T-helper 1 cell treated with Interleukin-12 subunit alpha and Interleukin-12 subunit beta and Interleukin-4 antibody, amounts not matched to agents 30 μg/mL and 1 μg/mL, for 36 hours (primary cell): ENCODE results near the gene CRIM1.

Experiments
- H3K27ac Mint-ChIP-seq: one replicate; pipeline ENCODE4 v1.8.0; 2021; ENCODE audit warnings: mild to moderate bottlenecking, mixed read lengths
- H3K27me3 Mint-ChIP-seq: one replicate; pipeline ENCODE4 v1.8.0; 2021; ENCODE audit warnings: low read depth, mixed read lengths
- H3K36me3 Mint-ChIP-seq: one replicate; pipeline ENCODE4 v1.8.0; 2021; ENCODE audit warnings: low read depth, mixed read lengths
- H3K4me1 Mint-ChIP-seq: one replicate; pipeline ENCODE4 v1.8.0; 2021; ENCODE audit warnings: low read depth, mixed read lengths
- H3K4me3 Mint-ChIP-seq: one replicate; pipeline ENCODE4 v1.8.0; 2021; ENCODE audit warnings: mild to moderate bottlenecking, moderate library complexity, mixed read lengths
- H3K9me3 Mint-ChIP-seq: one replicate; pipeline ENCODE4 v1.8.0; 2021; ENCODE audit warnings: mixed read lengths

Gene CRIM1

DNA sequence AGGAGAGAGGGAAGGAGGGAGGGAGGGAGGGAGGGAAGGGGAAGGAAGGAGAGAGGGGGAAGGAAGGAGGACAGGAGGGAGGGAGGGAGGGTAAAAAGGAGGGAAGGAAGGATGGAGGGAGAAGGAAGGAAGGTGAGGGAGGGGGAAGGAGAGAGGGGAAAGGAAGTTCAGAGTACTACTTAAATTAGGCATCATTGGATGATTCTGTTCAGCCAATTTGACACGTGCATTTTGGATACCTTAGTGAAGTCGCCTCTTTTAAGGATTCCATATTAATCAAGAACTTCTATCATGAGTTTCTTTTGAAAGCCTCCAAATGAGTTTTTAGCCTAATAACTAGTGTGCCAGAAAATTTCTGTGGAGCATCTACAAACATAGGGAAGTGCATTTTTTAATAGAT, 179.5 kb downstream of the CRIM1 start:
- Mint-ChIP-seq H3K27ac (no peak overlapping the region), H3K4me1 (peaks cover 3% of the 10 kb centered on the region), H3K4me3 (no peak overlapping the region), H3K9me3 (no peaks in the 10 kb centered on the region), H3K27me3 (no peaks in the 10 kb centered on the region), H3K36me3 (no peaks in the 10 kb centered on the region)

DNA sequence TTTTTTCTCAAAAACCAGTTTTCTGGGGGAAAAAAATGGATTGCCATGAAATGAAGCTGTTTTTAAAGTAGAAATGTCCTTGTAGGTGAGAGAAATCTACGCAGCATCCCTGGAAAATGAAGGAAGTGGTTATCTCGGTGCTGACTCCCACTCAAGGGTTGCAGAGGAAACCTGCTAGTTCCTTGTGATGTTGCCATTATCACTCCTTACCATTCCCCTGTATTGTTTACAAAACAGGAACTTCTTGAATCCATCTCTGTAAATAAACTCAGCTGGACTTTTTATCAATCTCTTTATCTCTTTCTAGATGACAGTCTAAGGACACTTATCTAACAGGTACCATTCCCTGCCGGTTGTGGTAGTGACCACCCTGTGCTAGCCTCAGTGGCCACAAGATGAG, 181.2 kb downstream of the CRIM1 start:
- Mint-ChIP-seq H3K36me3 (no peaks in the 10 kb centered on the region), H3K9me3 (no peaks in the 10 kb centered on the region), H3K27me3 (no peaks in the 10 kb centered on the region), H3K4me1 (no peaks in the 10 kb centered on the region), H3K4me3 (no peak overlapping the region), H3K27ac (no peak overlapping the region)

DNA sequence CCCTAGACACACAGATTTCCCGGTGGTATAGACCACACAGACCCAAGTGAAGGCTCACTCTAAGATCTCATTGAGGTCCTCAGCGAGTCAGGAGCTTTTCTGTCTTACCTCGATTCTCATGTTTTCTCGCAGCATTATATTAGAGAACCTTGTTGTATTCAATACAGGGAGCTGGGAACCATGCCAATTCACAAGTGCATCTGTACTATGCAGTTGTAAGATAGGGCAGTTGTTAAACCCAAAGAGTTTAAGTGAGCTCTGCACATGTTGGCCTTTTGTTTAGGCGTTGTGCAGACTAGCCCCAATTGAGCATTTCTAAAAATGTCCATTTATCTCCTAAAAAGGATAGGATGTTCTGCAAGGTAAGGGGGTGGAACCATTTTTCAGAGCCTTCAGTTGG, 182.8 kb downstream of the CRIM1 start:
- H3K9me3 Mint-ChIP-seq = no peaks in the 10 kb centered on the region
- H3K27me3 Mint-ChIP-seq = no peaks in the 10 kb centered on the region
- H3K4me3 Mint-ChIP-seq = no peak overlapping the region
- H3K36me3 Mint-ChIP-seq = peaks cover 2% of the 10 kb centered on the region
- no peak overlapping the region for H3K27ac Mint-ChIP-seq
- H3K4me1 Mint-ChIP-seq = no peaks in the 10 kb centered on the region

DNA sequence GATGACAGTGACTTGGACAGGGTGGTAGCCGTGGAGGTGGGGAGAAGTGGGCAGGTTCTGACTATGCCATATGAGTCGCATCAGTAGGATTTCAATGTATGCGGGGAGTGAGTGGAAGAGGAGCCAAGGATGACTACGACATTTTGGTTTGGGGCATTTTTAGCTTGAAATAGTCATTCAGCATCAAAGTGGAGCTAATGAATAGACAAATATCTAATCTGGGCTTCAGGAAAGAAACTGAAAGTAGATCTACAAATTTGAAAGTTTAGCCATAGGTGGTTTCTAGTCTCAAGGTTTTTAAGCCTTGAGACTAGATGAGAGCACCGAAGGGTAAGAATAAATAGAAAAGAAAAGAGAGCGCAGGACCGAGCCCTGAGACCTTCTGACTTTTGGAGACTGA, 184.1 kb downstream of the CRIM1 start:
- H3K27me3 Mint-ChIP-seq = no peaks in the 10 kb centered on the region
- no peaks in the 10 kb centered on the region for H3K4me1 Mint-ChIP-seq
- peaks cover 2% of the 10 kb centered on the region for H3K36me3 Mint-ChIP-seq
- H3K27ac Mint-ChIP-seq = no peak overlapping the region
- no peak overlapping the region for H3K4me3 Mint-ChIP-seq
- H3K9me3 Mint-ChIP-seq = no peaks in the 10 kb centered on the region

DNA sequence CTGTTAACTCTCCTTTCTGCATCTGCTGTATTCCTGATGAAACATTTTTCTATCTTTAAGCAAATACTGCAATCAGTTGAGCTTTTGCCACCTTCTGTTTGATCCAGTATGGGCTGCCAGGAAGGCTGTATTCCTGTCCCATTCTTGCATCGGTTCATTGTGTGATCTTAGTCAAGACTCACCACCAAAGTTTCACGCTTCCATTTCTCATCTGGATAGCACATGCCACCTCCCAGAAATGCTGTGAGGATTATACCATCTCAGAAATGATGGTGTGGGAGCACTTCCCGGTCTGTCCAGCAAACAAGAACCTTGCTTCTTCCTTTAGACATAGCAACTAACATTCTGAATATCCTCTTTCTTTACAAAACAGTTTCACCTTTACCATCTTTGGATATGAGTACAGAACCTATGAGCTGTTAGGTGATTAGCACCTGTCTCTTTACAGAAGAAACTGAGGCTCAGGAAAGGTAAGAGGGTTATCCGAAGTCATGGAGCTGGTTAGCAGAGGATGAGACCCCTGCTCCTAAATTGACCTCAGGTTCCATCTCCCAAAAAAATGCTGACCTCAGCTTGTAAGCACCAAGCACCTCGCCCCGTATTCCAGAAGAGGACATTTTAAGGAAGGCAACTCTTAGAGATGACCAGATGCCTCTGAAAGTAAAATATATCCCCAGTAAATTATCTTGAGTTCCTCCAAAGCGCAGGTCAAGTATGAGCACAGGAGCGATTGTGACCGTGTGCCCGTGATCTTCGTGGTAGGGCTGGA, 185.6 kb downstream of the CRIM1 start:
- Mint-ChIP-seq H3K9me3 (no peaks in the 10 kb centered on the region), H3K4me1 (no peaks in the 10 kb centered on the region), H3K4me3 (no peak overlapping the region), H3K36me3 (peaks cover 2% of the 10 kb centered on the region), H3K27ac (no peak overlapping the region), H3K27me3 (no peaks in the 10 kb centered on the region)

DNA sequence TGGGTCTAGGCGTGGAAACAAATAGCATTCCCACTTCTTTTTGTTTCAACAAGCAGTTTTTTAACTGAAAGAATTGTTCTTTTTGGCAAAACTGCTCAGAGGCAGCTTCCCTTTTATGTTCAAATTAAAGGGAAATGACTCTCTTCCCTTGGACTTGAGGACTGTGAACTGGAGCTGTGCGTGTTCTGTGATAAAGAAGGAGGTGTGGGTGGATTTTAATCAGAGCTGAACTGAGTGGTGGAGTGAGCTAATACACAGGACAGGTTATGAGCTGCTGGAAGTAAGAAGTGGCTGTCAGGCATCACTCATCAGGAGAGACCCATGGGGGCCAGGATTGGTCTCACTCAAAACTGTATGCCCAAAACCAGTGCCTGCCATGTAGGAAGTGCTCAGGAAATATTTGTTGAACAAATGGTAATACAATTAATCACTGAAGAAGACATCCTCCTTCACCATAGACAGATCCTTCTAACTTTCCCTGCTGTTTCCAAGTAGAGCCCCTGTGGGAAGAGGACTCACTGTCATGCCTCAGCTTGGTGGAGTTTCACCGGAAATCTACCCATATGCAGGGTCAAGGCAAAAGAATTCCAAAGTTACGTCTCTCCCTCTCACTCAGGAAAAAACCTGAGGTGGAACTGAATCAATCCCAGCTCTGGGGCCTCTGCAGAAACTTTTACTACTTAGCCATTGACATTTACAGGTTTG, 186.5 kb downstream of the CRIM1 start:
- no peaks in the 10 kb centered on the region for H3K9me3 Mint-ChIP-seq
- no peaks in the 10 kb centered on the region for H3K27me3 Mint-ChIP-seq
- no peaks in the 10 kb centered on the region for H3K4me1 Mint-ChIP-seq
- no peak overlapping the region for H3K4me3 Mint-ChIP-seq
- H3K27ac Mint-ChIP-seq = no peak overlapping the region
- peaks cover 4% of the 10 kb centered on the region for H3K36me3 Mint-ChIP-seq

DNA sequence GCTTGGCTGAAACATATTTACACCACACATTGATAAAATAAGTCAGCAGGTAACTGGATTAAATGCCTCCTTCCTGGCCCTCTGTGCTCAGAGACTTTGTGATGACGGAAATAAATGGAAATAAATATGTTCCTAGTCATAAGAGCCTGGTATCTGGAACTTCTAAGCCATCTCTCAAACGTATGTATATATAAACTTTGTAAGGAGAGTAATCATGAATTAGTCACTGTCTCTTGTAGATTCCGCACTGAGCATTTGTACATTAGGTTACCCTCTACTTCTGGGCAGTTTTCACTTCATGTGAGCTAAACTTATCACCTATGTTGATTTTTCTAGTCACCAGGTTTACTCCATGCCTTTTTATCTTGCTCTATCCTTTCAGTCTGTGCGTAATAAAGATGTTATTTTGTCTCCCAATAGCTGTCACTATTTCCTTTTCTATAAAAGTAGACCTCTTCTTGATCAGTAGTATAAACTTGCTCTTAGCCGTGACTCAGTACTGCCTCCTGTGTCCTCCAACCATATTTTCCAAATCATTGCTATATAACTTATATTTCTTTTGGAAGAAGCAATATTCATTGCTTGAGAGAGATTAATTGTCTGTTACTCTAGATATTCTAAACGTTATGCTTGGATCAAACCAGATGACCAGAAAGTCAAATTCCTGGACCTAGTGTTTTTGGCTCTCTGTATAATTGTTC, 189.2 kb downstream of the CRIM1 start:
- H3K36me3 Mint-ChIP-seq = peaks cover 19% of the 10 kb centered on the region
- H3K4me1 Mint-ChIP-seq = peaks cover 11% of the 10 kb centered on the region
- no peaks in the 10 kb centered on the region for H3K27me3 Mint-ChIP-seq
- no peak overlapping the region for H3K27ac Mint-ChIP-seq
- H3K9me3 Mint-ChIP-seq = no peaks in the 10 kb centered on the region
- H3K4me3 Mint-ChIP-seq = no peak overlapping the region

DNA sequence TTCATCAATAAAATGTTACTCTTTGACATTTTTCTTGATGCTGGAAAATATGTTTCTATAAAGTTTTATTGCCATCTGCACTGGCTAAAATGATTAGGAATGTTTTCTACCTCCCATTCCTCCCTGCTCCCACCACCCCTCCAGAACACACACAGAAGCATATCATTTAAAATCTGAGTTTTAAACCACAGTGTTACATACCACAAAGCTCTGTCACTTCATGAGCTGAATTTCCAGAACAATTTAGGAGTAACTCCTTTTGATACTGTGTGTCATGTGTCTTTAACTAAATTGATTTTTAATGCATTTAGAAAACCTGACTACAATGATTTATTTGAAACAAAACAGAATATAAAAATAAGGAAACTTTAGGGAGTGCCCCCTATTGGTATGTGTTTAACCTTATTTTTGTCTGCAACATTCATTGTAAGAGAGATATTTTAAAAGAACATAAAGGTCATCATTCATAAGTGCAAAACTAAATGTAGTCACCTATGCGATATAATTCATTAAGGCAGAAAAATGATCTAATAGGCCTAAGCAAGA, 190.4 kb downstream of the CRIM1 start:
- Mint-ChIP-seq H3K27ac (no peak overlapping the region), H3K9me3 (no peaks in the 10 kb centered on the region), H3K27me3 (no peaks in the 10 kb centered on the region)

DNA sequence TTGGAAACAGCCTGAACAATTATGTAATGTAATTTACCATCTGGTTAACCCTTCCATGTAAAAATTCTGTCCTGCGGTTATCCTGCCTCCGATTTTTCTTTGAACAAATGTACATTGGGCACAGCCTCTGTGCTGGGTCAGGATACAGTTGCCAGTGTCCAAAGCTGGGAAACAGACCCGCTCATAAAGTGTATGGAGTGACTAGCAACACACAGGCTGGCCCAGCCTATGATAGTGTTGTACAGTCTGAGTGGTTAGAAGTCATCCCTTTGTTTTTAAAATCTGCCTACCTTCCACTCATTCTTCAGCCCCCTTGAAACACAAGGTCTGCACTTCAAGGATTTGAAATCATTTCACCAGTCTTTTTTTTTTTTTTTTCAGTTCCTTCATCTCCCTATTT, 192.3 kb downstream of the CRIM1 start:
- Mint-ChIP-seq H3K4me3 (no peak overlapping the region), H3K27ac (no peak overlapping the region), H3K36me3 (peaks cover 22% of the 10 kb centered on the region), H3K9me3 (no peaks in the 10 kb centered on the region), H3K4me1 (peaks cover 14% of the 10 kb centered on the region), H3K27me3 (no peaks in the 10 kb centered on the region)

More for the DNA sequence above, 190.4 kb downstream of the CRIM1 start:
- Mint-ChIP-seq H3K4me3 (no peak overlapping the region), H3K4me1 (peaks cover 14% of the 10 kb centered on the region), H3K36me3 (peaks cover 22% of the 10 kb centered on the region)

DNA sequence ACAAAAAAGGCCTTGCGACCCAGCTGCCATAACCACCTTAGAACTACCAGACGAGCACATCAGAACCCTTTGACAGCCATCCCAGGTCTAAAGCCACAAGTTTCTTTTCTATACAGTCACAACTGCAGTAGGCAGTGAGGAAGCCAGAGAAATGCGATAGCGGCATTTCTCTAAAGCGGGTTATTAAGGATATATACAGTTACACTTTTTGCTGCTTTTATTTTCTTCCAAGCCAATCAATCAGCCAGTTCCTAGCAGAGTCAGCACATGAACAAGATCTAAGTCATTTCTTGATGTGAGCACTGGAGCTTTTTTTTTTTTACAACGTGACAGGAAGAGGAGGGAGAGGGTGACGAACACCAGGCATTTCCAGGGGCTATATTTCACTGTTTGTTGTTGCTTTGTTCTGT, 193.6 kb downstream of the CRIM1 start:
- peak overlapping the region; percentile 82 for H3K27ac Mint-ChIP-seq
- H3K9me3 Mint-ChIP-seq = no peaks in the 10 kb centered on the region
- H3K36me3 Mint-ChIP-seq = peaks cover 22% of the 10 kb centered on the region
- peak overlapping the region; percentile 35 for H3K4me3 Mint-ChIP-seq
- no peaks in the 10 kb centered on the region for H3K27me3 Mint-ChIP-seq
- H3K4me1 Mint-ChIP-seq = peaks cover 14% of the 10 kb centered on the region

DNA sequence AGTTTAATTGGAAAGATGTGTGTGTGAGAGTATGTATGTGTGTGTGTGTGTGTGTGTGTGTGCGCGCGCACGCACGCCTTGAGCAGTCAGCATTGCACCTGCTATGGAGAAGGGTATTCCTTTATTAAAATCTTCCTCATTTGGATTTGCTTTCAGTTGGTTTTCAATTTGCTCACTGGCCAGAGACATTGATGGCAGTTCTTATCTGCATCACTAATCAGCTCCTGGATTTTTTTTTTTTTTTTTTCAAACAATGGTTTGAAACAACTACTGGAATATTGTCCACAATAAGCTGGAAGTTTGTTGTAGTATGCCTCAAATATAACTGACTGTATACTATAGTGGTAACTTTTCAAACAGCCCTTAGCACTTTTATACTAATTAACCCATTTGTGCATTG, 194.4 kb downstream of the CRIM1 start:
- Mint-ChIP-seq H3K36me3 (peaks cover 24% of the 10 kb centered on the region), H3K9me3 (no peaks in the 10 kb centered on the region), H3K27ac (peak overlapping the region; percentile 38)

DNA sequence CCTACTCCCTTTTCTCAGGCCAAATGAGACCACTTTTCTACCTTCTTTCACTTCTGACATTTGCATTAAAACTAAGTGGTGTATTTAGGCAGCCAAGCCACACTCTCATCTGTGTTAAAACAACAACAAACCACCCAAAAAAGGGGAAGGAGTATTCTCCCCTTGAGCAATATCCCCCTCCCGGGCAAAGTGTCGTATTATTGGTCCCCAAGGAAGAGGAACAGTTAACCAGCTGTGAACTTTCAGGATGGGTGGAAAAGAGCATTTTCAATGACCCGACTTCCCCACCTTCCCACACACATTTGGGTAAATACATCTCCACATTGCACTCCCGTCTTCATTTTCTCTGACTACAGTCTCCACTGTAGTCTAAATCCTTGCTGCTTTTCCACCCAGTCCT, 198.1 kb downstream of the CRIM1 start:
- H3K27ac Mint-ChIP-seq = no peak overlapping the region

More for the DNA sequence above, 194.4 kb downstream of the CRIM1 start:
- peaks cover 14% of the 10 kb centered on the region for H3K4me1 Mint-ChIP-seq
- no peaks in the 10 kb centered on the region for H3K27me3 Mint-ChIP-seq
- H3K4me3 Mint-ChIP-seq = no peak overlapping the region

DNA sequence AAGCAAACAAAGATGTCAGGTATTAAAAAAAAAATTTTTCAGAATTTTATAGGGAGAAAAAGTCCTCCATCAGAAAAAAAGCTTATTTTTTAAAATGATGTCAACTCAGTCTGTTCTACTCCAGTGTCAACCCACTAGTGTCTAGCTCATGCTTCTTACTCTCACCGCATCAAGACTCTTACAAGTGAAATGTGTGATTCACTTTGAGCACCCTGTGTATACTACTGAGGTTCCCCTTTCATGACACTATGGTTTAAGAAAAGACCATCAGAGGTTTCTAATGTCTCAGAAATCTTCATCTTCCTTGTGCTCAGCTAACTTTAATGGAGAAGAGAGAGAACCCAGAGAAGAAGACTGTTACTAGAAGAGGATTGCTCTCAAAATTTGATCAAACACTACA, 199.0 kb downstream of the CRIM1 start:
- Mint-ChIP-seq H3K4me3 (no peak overlapping the region), H3K27ac (no peak overlapping the region), H3K36me3 (peaks cover 10% of the 10 kb centered on the region), H3K4me1 (peaks cover 3% of the 10 kb centered on the region), H3K27me3 (no peaks in the 10 kb centered on the region), H3K9me3 (no peaks in the 10 kb centered on the region)

More for the DNA sequence above, 198.1 kb downstream of the CRIM1 start:
- Mint-ChIP-seq H3K4me1 (peaks cover 10% of the 10 kb centered on the region), H3K4me3 (no peak overlapping the region), H3K27me3 (no peaks in the 10 kb centered on the region), H3K9me3 (no peaks in the 10 kb centered on the region), H3K36me3 (peaks cover 16% of the 10 kb centered on the region)

DNA sequence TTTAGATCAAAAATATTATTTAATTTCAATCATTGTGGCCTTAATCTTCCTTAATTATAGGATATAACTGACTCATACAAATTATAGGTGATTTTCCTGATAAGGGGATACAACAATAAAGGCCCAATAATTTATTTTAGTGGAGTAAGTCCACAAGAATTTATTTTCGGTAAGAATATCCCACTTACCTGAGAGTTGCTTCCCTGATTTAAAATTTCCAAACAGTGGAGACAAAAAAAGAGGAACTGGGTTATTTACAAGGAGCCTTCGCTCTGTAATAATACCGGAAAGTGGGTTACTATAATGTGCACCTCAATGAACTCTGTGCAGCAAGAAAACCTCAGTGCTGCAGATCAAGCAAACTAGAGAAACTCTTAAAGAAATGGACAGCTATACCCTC, 200.2 kb downstream of the CRIM1 start:
- H3K9me3 Mint-ChIP-seq = no peaks in the 10 kb centered on the region
- no peaks in the 10 kb centered on the region for H3K27me3 Mint-ChIP-seq
- H3K36me3 Mint-ChIP-seq = peaks cover 6% of the 10 kb centered on the region
- H3K27ac Mint-ChIP-seq = no peak overlapping the region
- no peak overlapping the region for H3K4me3 Mint-ChIP-seq
- H3K4me1 Mint-ChIP-seq = no peaks in the 10 kb centered on the region
